Measurements from ENCODE around the gene LHX5.

Gene LHX5

GRCh38 chr12:113478351-113479011, 6.8 kb upstream of the LHX5 start:
- no peaks in the 10 kb centered on the region for H3K36me3 ChIP-seq (ENCODE audit: control insufficient read depth, insufficient read depth, low read length)
- 1% methylated on average over 41 of the region's 41 CpGs for WGBS, 2 experiments
- H3K9me3 ChIP-seq (ENCODE audit: control insufficient read depth, low read length), result no peaks in the 10 kb centered on the region
- peaks cover 77% of the 10 kb centered on the region for H3K27me3 ChIP-seq (ENCODE audit: control insufficient read depth, insufficient read depth, low read length, poor library complexity, severe bottlenecking)
- no peak overlapping the region for H3K27ac ChIP-seq (ENCODE audit: insufficient read depth, low read depth, low read length, poor library complexity, severe bottlenecking)
- peak overlapping the region; percentile 38 for H3K4me3 ChIP-seq (ENCODE audit: insufficient read depth, low read depth, low read length)
- H3K4me1 ChIP-seq (ENCODE audit: control insufficient read depth, insufficient read depth, low read length), result peaks cover 41% of the 10 kb centered on the region

- Histone ChIP-seq H3K4me1 (ENCODE audit: control insufficient read depth, insufficient read depth, low read length) (peaks cover 43% of the 10 kb centered on the region), H3K27me3 (ENCODE audit: control insufficient read depth, insufficient read depth, low read length, poor library complexity, severe bottlenecking) (peaks cover 83% of the 10 kb centered on the region), H3K27ac (ENCODE audit: insufficient read depth, low read depth, low read length, poor library complexity, severe bottlenecking) (no peak overlapping the region), H3K9me3 (ENCODE audit: control insufficient read depth, low read length) (no peaks in the 10 kb centered on the region), H3K4me3 (ENCODE audit: insufficient read depth, low read depth, low read length) (peak overlapping the region; percentile 38), H3K36me3 (ENCODE audit: control insufficient read depth, insufficient read depth, low read length) (no peaks in the 10 kb centered on the region)
- 13 to 24% methylated on average over 3 of the region's 3 CpGs for WGBS, 2 experiments
Observed at GRCh38 chr12:113477842-113478215, 6.2 kb upstream of the LHX5 start.

GRCh38 chr12:113477171-113477841, 5.6 kb upstream of the LHX5 start:
- H3K27ac ChIP-seq (ENCODE audit: insufficient read depth, low read depth, low read length, poor library complexity, severe bottlenecking), result no peak overlapping the region
- 10 to 12% methylated on average over 7 of the region's 7 CpGs for WGBS, 2 experiments

GRCh38 chr12:113476176-113476986, 4.7 kb upstream of the LHX5 start:
- Histone ChIP-seq H3K9me3 (ENCODE audit: control insufficient read depth, low read length) (no peaks in the 10 kb centered on the region), H3K4me1 (ENCODE audit: control insufficient read depth, insufficient read depth, low read length) (peaks cover 53% of the 10 kb centered on the region), H3K4me3 (ENCODE audit: insufficient read depth, low read depth, low read length) (peak overlapping the region; percentile 84), H3K36me3 (ENCODE audit: control insufficient read depth, insufficient read depth, low read length) (no peaks in the 10 kb centered on the region), H3K27me3 (ENCODE audit: control insufficient read depth, insufficient read depth, low read length, poor library complexity, severe bottlenecking) (peaks cover 98% of the 10 kb centered on the region), H3K27ac (ENCODE audit: insufficient read depth, low read depth, low read length, poor library complexity, severe bottlenecking) (peak overlapping the region; percentile 55)
- 1% methylated on average over 57 of the region's 58 CpGs for whole genome bisulfite sequencing, 2 experiments

More at GRCh38 chr12:113477171-113477841, 5.6 kb upstream of the LHX5 start:
- Histone ChIP-seq H3K9me3 (ENCODE audit: control insufficient read depth, low read length) (no peaks in the 10 kb centered on the region), H3K4me3 (ENCODE audit: insufficient read depth, low read depth, low read length) (no peak overlapping the region), H3K4me1 (ENCODE audit: control insufficient read depth, insufficient read depth, low read length) (peaks cover 47% of the 10 kb centered on the region), H3K27me3 (ENCODE audit: control insufficient read depth, insufficient read depth, low read length, poor library complexity, severe bottlenecking) (peaks cover 88% of the 10 kb centered on the region), H3K36me3 (ENCODE audit: control insufficient read depth, insufficient read depth, low read length) (no peaks in the 10 kb centered on the region)

- Histone ChIP-seq H3K27me3 (ENCODE audit: control insufficient read depth, insufficient read depth, low read length, poor library complexity, severe bottlenecking) (peaks cover 98% of the 10 kb centered on the region), H3K4me3 (ENCODE audit: insufficient read depth, low read depth, low read length) (peak overlapping the region; percentile 84), H3K9me3 (ENCODE audit: control insufficient read depth, low read length) (no peaks in the 10 kb centered on the region), H3K27ac (ENCODE audit: insufficient read depth, low read depth, low read length, poor library complexity, severe bottlenecking) (peak overlapping the region; percentile 55), H3K4me1 (ENCODE audit: control insufficient read depth, insufficient read depth, low read length) (peaks cover 60% of the 10 kb centered on the region), H3K36me3 (ENCODE audit: control insufficient read depth, insufficient read depth, low read length) (no peaks in the 10 kb centered on the region)
- WGBS, 2 experiments, result 1 to 2% methylated on average over 50 of the region's 50 CpGs
Observed at GRCh38 chr12:113475451-113476175, 3.9 kb upstream of the LHX5 start.

- peaks cover 98% of the 10 kb centered on the region for H3K27me3 ChIP-seq (ENCODE audit: control insufficient read depth, insufficient read depth, low read length, poor library complexity, severe bottlenecking)
- H3K36me3 ChIP-seq (ENCODE audit: control insufficient read depth, insufficient read depth, low read length), result no peaks in the 10 kb centered on the region
- H3K9me3 ChIP-seq (ENCODE audit: control insufficient read depth, low read length), result no peaks in the 10 kb centered on the region
- 3 to 7% methylated on average over 11 to 18 of the region's 19 CpGs for WGBS, 2 experiments
- peak overlapping the region; percentile 84 for H3K4me3 ChIP-seq (ENCODE audit: insufficient read depth, low read depth, low read length)
- H3K4me1 ChIP-seq (ENCODE audit: control insufficient read depth, insufficient read depth, low read length), result peaks cover 64% of the 10 kb centered on the region
- H3K27ac ChIP-seq (ENCODE audit: insufficient read depth, low read depth, low read length, poor library complexity, severe bottlenecking), result no peak overlapping the region
Observed at GRCh38 chr12:113474635-113475436, 3.2 kb upstream of the LHX5 start.

GRCh38 chr12:113473942-113474341, 2.3 kb upstream of the LHX5 start:
- 1% methylated on average over 9 of the region's 9 CpGs for WGBS, 2 experiments
- H3K27ac ChIP-seq (ENCODE audit: insufficient read depth, low read depth, low read length, poor library complexity, severe bottlenecking), result peak overlapping the region; percentile 33
- H3K36me3 ChIP-seq (ENCODE audit: control insufficient read depth, insufficient read depth, low read length), result no peaks in the 10 kb centered on the region
- peaks cover 98% of the 10 kb centered on the region for H3K27me3 ChIP-seq (ENCODE audit: control insufficient read depth, insufficient read depth, low read length, poor library complexity, severe bottlenecking)
- H3K9me3 ChIP-seq (ENCODE audit: control insufficient read depth, low read length), result no peaks in the 10 kb centered on the region
- H3K4me3 ChIP-seq (ENCODE audit: insufficient read depth, low read depth, low read length), result peak overlapping the region; percentile 84
- H3K4me1 ChIP-seq (ENCODE audit: control insufficient read depth, insufficient read depth, low read length), result peaks cover 69% of the 10 kb centered on the region

- Histone ChIP-seq H3K27ac (ENCODE audit: insufficient read depth, low read depth, low read length, poor library complexity, severe bottlenecking) (peak overlapping the region; percentile 33), H3K27me3 (ENCODE audit: control insufficient read depth, insufficient read depth, low read length, poor library complexity, severe bottlenecking) (peaks cover 98% of the 10 kb centered on the region), H3K36me3 (ENCODE audit: control insufficient read depth, insufficient read depth, low read length) (no peaks in the 10 kb centered on the region), H3K9me3 (ENCODE audit: control insufficient read depth, low read length) (no peaks in the 10 kb centered on the region), H3K4me1 (ENCODE audit: control insufficient read depth, insufficient read depth, low read length) (peaks cover 69% of the 10 kb centered on the region), H3K4me3 (ENCODE audit: insufficient read depth, low read depth, low read length) (peak overlapping the region; percentile 84)
- WGBS, 2 experiments, result 17 to 18% methylated on average over 6 of the region's 6 CpGs
Observed at GRCh38 chr12:113473400-113473799, 1.7 kb upstream of the LHX5 start.

Measured in ectodermal cell (in vitro differentiated cells).